K562 (cell line): Measurements from ENCODE around the gene NCKAP1. TPM values are rescaled to one million over a fixed set of nuclear protein-coding genes. Genes with fewer than 3 reads are reported as not detected.

Experiments
- ATAC-seq: fragments of 200-7000 bp; cut with Tn5 transposase; 3 replicates; pipeline ENCODE4 v1.9.1; 2020; ENCODE audit warnings: moderate library complexity
- BruUV-seq: library from RNA; stranded (reverse); fragments of 400-500 nt; replicated peaks from 2 replicates; lab custom pipeline; 2021; lab: Mats Ljungman, UMichigan
- CTCF ChIA-PET: fragments of 300-600 bp; formaldehyde crosslinking; extraction: SDS; loops from one replicate; lab custom pipeline; 2021; ENCODE audit warnings: low intra/inter-chr PET ratio; lab: Yijun Ruan, JAX
- POLR2A ChIA-PET: fragments of 300-600, 350-650 bp; sonication (Branson Sonifier 250); formaldehyde crosslinking; extraction: SDS; loops from one replicate; lab custom pipeline; 2021; ENCODE audit warnings: antibody characterized with exemption, inconsistent platforms; lab: Yijun Ruan, JAX
- DNase-seq, 4 experiments: peaks; one replicate each; pipeline versions ENCODE4 v3.0.0 to v3.0.0-alpha.2; 2011 to 2018; ENCODE audit warnings: low spot score in 3 of 4, mixed read lengths in 3 of 4; ENCODE audit errors: extremely low read depth in 1 of 4
- FAIRE-seq: peaks from 2 replicates; lab custom pipeline; 2011; peaks lifted over from hg19 to GRCh38; lab: Jason Lieb, UNC
- H2AFZ ChIP-seq: 2 replicates; pipeline ENCODE4 v1.6.0; 2011; ENCODE audit warnings: low read depth, low read length, control low read depth, inconsistent platforms
- H3K27ac ChIP-seq: fragments of 200-600 bp; 3 replicates; pipeline ENCODE4 v1.8.0; 2011; ENCODE audit warnings: low read depth, mild to moderate bottlenecking, control low read depth, inconsistent platforms, low read length, moderate library complexity, mixed read lengths; ENCODE audit errors: extremely low read depth
- H3K27me3 ChIP-seq, 2 experiments: fragments of 300-600 bp in 1 of 2; 2 replicates in 1 of 2; 3 replicates in 1 of 2; pipeline versions ENCODE4 v1.6.0 to v1.8.0; 2011; ENCODE audit warnings: inconsistent platforms in 2 of 2, low read length in 2 of 2, mild to moderate bottlenecking in 1 of 2, mixed read lengths in 1 of 2, moderate library complexity in 1 of 2; ENCODE audit not compliant: control insufficient read depth in 2 of 2, insufficient read depth in 2 of 2
- H3K36me3 ChIP-seq: fragments of 300-600 bp; 3 replicates; pipeline ENCODE4 v1.8.0; 2011; ENCODE audit warnings: mild to moderate bottlenecking, low read length, inconsistent platforms; ENCODE audit not compliant: control insufficient read depth, insufficient read depth
- H3K4me1 ChIP-seq, 2 experiments: fragments of 200-600 bp in 1 of 2; replicated peaks in 1 of 2; 2 replicates in 1 of 2; 3 replicates in 1 of 2; pipeline versions ENCODE4 v1.5.1 to v1.8.0; 2011; ENCODE audit warnings: inconsistent platforms in 2 of 2, low read length in 2 of 2, mild to moderate bottlenecking in 1 of 2, mixed read lengths in 1 of 2, moderate library complexity in 1 of 2; ENCODE audit not compliant: control insufficient read depth in 2 of 2, insufficient read depth in 2 of 2
- H3K4me2 ChIP-seq: 2 replicates; pipeline ENCODE4 v1.6.1; 2011; ENCODE audit warnings: low read length, control low read depth, inconsistent platforms, mixed read lengths; ENCODE audit not compliant: insufficient read depth
- H3K4me3 ChIP-seq: fragments of 200-600 bp; sonication (generic), shearing (Covaris generic); 2 replicates; pipeline ENCODE4 v1.5.1; 2016; ENCODE audit warnings: control low read depth, inconsistent platforms
- H3K79me2 ChIP-seq: fragments of 200-600 bp; 3 replicates; pipeline ENCODE4 v1.8.0; 2011; ENCODE audit warnings: low read length, inconsistent platforms; ENCODE audit not compliant: control insufficient read depth, insufficient read depth
- H3K9ac ChIP-seq, 2 experiments: 2 replicates each; pipeline versions ENCODE4 v1.6.0 to v1.6.1; 2011; ENCODE audit warnings: low read depth in 2 of 2, low read length in 2 of 2, control low read depth in 1 of 2, inconsistent platforms in 1 of 2, mild to moderate bottlenecking in 1 of 2, mixed read lengths in 1 of 2; ENCODE audit not compliant: insufficient read depth in 1 of 2
- H3K9me1 ChIP-seq: one replicate; pipeline ENCODE4 v1.6.0; 2011; ENCODE audit warnings: inconsistent platforms, mild to moderate bottlenecking, low read length, moderate library complexity; ENCODE audit not compliant: control insufficient read depth, insufficient read depth
- H3K9me3 ChIP-seq: replicated peaks from 2 replicates; pipeline ENCODE4 v1.5.1; 2011; ENCODE audit warnings: low read depth, low read length, inconsistent platforms; ENCODE audit not compliant: control insufficient read depth, insufficient read depth
- H4K20me1 ChIP-seq: replicated peaks from 2 replicates; pipeline ENCODE4 v1.6.1; 2011; ENCODE audit warnings: low read length, inconsistent platforms, mixed read lengths; ENCODE audit not compliant: control insufficient read depth, insufficient read depth
- GABPB1 ChIP-seq: sonication (generic); formaldehyde crosslinking; IDR thresholded peaks from 2 replicates; pipeline ENCODE4 v1.8.0; 2022; ENCODE audit warnings: mild to moderate bottlenecking, missing genetic modification reagents
- HNRNPUL1 ChIP-seq: fragments of 200-400 bp; formaldehyde crosslinking; IDR thresholded peaks from 2 replicates; pipeline ENCODE4 v1.6.1; 2017; ENCODE audit warnings: low read length
- KLF6 ChIP-seq: fragments of 250-450 bp; sonication (Bioruptor Pico); IDR thresholded peaks from 2 replicates; pipeline ENCODE4 v1.4.0; 2020; ENCODE audit warnings: mild to moderate bottlenecking, moderate library complexity, borderline replicate concordance
- MEF2D ChIP-seq: conservative IDR thresholded peaks from 2 replicates; pipeline ENCODE4 v1.6.1; 2016; ENCODE audit warnings: low read depth, missing genetic modification characterization, missing compliant biosample characterization
- PYGO2 ChIP-seq: fragments of 450-650 bp; IDR thresholded peaks from 2 replicates; pipeline ENCODE4 v1.6.1; 2016; ENCODE audit warnings: mild to moderate bottlenecking, missing genetic modification characterization, moderate library complexity, missing compliant biosample characterization
- RAD51 ChIP-seq: fragments of 450-650 bp; IDR thresholded peaks from 2 replicates; pipeline ENCODE4 v1.7.1; 2016; ENCODE audit warnings: low read depth, mild to moderate bottlenecking, borderline replicate concordance
- RBM17 ChIP-seq: fragments of 200-400 bp; formaldehyde crosslinking; IDR thresholded peaks from 2 replicates; pipeline ENCODE4 v1.6.1; 2017; ENCODE audit warnings: low read depth, mild to moderate bottlenecking, low read length, borderline replicate concordance
- RUNX1 ChIP-seq: sonication (generic); IDR thresholded peaks from 2 replicates; pipeline ENCODE4 v1.6.1; 2016; ENCODE audit warnings: antibody characterized with exemption, low read depth
- TARDBP ChIP-seq: fragments of 450-650 bp; IDR thresholded peaks from 2 replicates; pipeline ENCODE4 v1.6.1; 2016
- TBP ChIP-seq: optimal IDR thresholded peaks from 2 replicates; pipeline ENCODE3; 2011; ENCODE audit warnings: low read depth, low read length, improper control_type of control experiment
- ZFX ChIP-seq: sonication (generic); formaldehyde crosslinking; IDR thresholded peaks from 2 replicates; pipeline ENCODE4 v1.8.0; 2022; ENCODE audit warnings: mild to moderate bottlenecking, missing genetic modification reagents, moderate library complexity
- WGBS: fragments of 100-300 bp; shearing (Covaris generic); methylation state at CpG from one replicate; pipeline ENCODE4 v1.1.6; 2016; ENCODE audit warnings: low coverage, mixed read lengths; ENCODE audit not compliant: insufficient coverage; ENCODE audit errors: missing lambda C conversion rate; 5-methylcytosine and 5-hydroxymethylcytosine counted together
- in situ Hi-C: fragments of 300-500 bp; cut with MboI; formaldehyde crosslinking; loops from 4 replicates; pipeline ENCODE4 v1.15.0; 2018; ENCODE audit warnings: inconsistent platforms, mixed read lengths
- intact Hi-C: fragments of 100-400 bp; cut with micrococcal nuclease; formaldehyde crosslinking; loops from 2 replicates; pipeline ENCODE4 v1.14.2; 2022
- polyA plus RNA-seq, 8 experiments: library from polyadenylated mRNA; depleted of rRNA in 4 of 8; stranded (reverse) in 5 of 8; unstranded in 3 of 8; fragments of >200 nt; fragmentation: Nextera tagmentation in 2 of 8; fragmentation: Illumina TruSeq in 1 of 8; extraction: Ambion mirVana in 2 of 8; extraction: Trizol in 1 of 8; gene quantifications; 2 replicates each; pipeline versions ENCODE4 v1.2.1 to v1.2.3, GENCODE V29; 2011 to 2014; ENCODE audit warnings: inconsistent platforms in 1 of 8, missing spikeins in 1 of 8
- total RNA-seq, 7 experiments: library from RNA; depleted of rRNA in 6 of 7; stranded (reverse); fragments of >200 nt in 6 of 7; fragmentation: Illumina TruSeq in 2 of 7; extraction: Trizol in 2 of 7; gene quantifications; 2 replicates each; pipeline versions ENCODE4 v1.2.1 to v1.2.3, GENCODE V29; 2011 to 2021; ENCODE audit warnings: low replicate concordance in 1 of 7
- TF ChIP-seq, protein P1 (sequence below), 2 experiments: fragments of 450-650 bp in 1 of 2; sonication (generic) in 1 of 2; formaldehyde crosslinking in 1 of 2; IDR thresholded peaks; 2 replicates each; pipeline versions ENCODE4 v1.7.1 to v1.9.0; 2016 to 2022; ENCODE audit warnings: inconsistent platforms in 1 of 2, mild to moderate bottlenecking in 1 of 2, missing genetic modification reagents in 1 of 2
- TF ChIP-seq, protein P2 (sequence below): sonication (generic); formaldehyde crosslinking; IDR thresholded peaks from 2 replicates; pipeline ENCODE4 v1.4.0; 2020; ENCODE audit warnings: mild to moderate bottlenecking, missing genetic modification reagents

Gene NCKAP1
- total and polyA plus RNA-seq, 9 of the 15 experiments (the other 6 are each of a cell fraction or from before 2014, with no cell fraction given) = 34.0 to 153 (median 88.7) TPM

GRCh38 chr2:183026424-183026823, 11.8 kb downstream of the NCKAP1 start:
- TF ChIP-seq GABPB1 (CRISPR knock-in tag) = no peak
- no peak for TF ChIP-seq MEF2D (tag)
- TF ChIP-seq, protein P1, sequence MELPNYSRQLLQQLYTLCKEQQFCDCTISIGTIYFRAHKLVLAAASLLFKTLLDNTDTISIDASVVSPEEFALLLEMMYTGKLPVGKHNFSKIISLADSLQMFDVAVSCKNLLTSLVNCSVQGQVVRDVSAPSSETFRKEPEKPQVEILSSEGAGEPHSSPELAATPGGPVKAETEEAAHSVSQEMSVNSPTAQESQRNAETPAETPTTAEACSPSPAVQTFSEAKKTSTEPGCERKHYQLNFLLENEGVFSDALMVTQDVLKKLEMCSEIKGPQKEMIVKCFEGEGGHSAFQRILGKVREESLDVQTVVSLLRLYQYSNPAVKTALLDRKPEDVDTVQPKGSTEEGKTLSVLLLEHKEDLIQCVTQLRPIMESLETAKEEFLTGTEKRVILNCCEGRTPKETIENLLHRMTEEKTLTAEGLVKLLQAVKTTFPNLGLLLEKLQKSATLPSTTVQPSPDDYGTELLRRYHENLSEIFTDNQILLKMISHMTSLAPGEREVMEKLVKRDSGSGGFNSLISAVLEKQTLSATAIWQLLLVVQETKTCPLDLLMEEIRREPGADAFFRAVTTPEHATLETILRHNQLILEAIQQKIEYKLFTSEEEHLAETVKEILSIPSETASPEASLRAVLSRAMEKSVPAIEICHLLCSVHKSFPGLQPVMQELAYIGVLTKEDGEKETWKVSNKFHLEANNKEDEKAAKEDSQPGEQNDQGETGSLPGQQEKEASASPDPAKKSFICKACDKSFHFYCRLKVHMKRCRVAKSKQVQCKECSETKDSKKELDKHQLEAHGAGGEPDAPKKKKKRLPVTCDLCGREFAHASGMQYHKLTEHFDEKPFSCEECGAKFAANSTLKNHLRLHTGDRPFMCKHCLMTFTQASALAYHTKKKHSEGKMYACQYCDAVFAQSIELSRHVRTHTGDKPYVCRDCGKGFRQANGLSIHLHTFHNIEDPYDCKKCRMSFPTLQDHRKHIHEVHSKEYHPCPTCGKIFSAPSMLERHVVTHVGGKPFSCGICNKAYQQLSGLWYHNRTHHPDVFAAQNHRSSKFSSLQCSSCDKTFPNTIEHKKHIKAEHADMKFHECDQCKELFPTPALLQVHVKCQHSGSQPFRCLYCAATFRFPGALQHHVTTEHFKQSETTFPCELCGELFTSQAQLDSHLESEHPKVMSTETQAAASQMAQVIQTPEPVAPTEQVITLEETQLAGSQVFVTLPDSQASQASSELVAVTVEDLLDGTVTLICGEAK (IDR thresholded peaks at IDR 0.05) = no peak
- TF ChIP-seq, protein P1 (CRISPR knock-in tag; IDR thresholded peaks at IDR 0.05) = no peak
- no peak for TF ChIP-seq HNRNPUL1
- no peak for TF ChIP-seq PYGO2
- TF ChIP-seq, protein P2, sequence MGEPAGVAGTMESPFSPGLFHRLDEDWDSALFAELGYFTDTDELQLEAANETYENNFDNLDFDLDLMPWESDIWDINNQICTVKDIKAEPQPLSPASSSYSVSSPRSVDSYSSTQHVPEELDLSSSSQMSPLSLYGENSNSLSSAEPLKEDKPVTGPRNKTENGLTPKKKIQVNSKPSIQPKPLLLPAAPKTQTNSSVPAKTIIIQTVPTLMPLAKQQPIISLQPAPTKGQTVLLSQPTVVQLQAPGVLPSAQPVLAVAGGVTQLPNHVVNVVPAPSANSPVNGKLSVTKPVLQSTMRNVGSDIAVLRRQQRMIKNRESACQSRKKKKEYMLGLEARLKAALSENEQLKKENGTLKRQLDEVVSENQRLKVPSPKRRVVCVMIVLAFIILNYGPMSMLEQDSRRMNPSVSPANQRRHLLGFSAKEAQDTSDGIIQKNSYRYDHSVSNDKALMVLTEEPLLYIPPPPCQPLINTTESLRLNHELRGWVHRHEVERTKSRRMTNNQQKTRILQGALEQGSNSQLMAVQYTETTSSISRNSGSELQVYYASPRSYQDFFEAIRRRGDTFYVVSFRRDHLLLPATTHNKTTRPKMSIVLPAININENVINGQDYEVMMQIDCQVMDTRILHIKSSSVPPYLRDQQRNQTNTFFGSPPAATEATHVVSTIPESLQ (CRISPR knock-in tag) = no peak
- TF ChIP-seq ZFX = no peak
- no peak for TF ChIP-seq RUNX1
- no peak for TF ChIP-seq RAD51
- TF ChIP-seq KLF6 (CRISPR knock-in tag) = no peak
- no peak for TF ChIP-seq TBP
- no peak for TF ChIP-seq RBM17
- TF ChIP-seq TARDBP = no peak
- no peak overlapping the region for H3K9ac ChIP-seq
- no peak overlapping the region for H3K27ac ChIP-seq
- FAIRE-seq (no peak), ATAC-seq (no peak), DNase-seq (no peak)
- H4K20me1 ChIP-seq = no peaks in the 10 kb centered on the region; the same call in 1 of the 2 replicates
- peaks cover 100% of the 10 kb centered on the region for H3K79me2 ChIP-seq
- peaks cover 33% of the 10 kb centered on the region; the same call in 1 of the 3 replicates for H3K36me3 ChIP-seq
- H3K4me1 ChIP-seq = peaks cover 3% of the 10 kb centered on the region in 2 experiments; a peak in 2 of 5 replicates
- H3K4me3 ChIP-seq = no peak overlapping the region
- H3K4me2 ChIP-seq = no peak overlapping the region
- no peaks in the 10 kb centered on the region for H3K9me1 ChIP-seq
- H3K27me3 ChIP-seq = no peaks in the 10 kb centered on the region
- BruUV-seq = no TSS peak
- no peaks in the 10 kb centered on the region for H3K9me3 ChIP-seq
- in situ Hi-C loops = no loop called here
- CTCF ChIA-PET = no interaction called here
- no peak overlapping the region for H2AFZ ChIP-seq
- 54% methylated on average over 2 of the region's 2 CpGs for WGBS
- intact Hi-C loops = no loop called here
- POLR2A ChIA-PET = interaction anchor here (0.7 to 4.1 kb wide), 8 partner anchors 8 to 29 kb away, joined by 3 to 16 read pairs (median 4); no protein-coding TSS in a partner anchor
